Kidney (tissue), 14 donors: ENCODE measurements around the gene HRCT1. TPM values are rescaled to one million over a fixed set of nuclear protein-coding genes. Genes with fewer than 3 reads are reported as not detected.

Source experiments
- DNase-seq, 5 donors: peaks; one replicate each; pipeline ENCODE4 v3.0.0-alpha.2; 2013 to 2020
- FAIRE-seq: peaks from 2 replicates; lab custom pipeline; 2012; peaks lifted over from hg19 to GRCh38; lab: Jason Lieb, UNC
- H3K27ac ChIP-seq, 2 donors: one replicate each; pipeline ENCODE4 v1.7.0; 2013; ENCODE audit warnings: low read depth in 2 of 2, low read length in 2 of 2, inconsistent platforms in 1 of 2
- H3K27me3 ChIP-seq: one replicate; pipeline ENCODE4 v1.7.1; 2013; ENCODE audit warnings: low read length, inconsistent platforms; ENCODE audit not compliant: control insufficient read depth, insufficient read depth
- H3K36me3 ChIP-seq, 3 donors: one replicate each; pipeline versions ENCODE4 v1.7.0 to v1.7.1; 2013; ENCODE audit warnings: low read length in 3 of 3, control low read depth in 1 of 3, inconsistent platforms in 1 of 3; ENCODE audit not compliant: insufficient read depth in 3 of 3, control insufficient read depth in 2 of 3
- H3K4me1 ChIP-seq, 3 donors: one replicate each; pipeline versions ENCODE4 v1.7.0 to v1.7.1; 2013; ENCODE audit warnings: low read length in 3 of 3, inconsistent platforms in 1 of 3, low read depth in 1 of 3; ENCODE audit not compliant: control insufficient read depth in 2 of 3, insufficient read depth in 2 of 3
- H3K4me3 ChIP-seq, 3 donors: one replicate each; pipeline versions ENCODE4 v1.7.0 to v1.8.1; 2013; ENCODE audit warnings: low read length in 3 of 3, control low read depth in 1 of 3, inconsistent platforms in 1 of 3
- H3K9ac ChIP-seq, 3 donors: one replicate each; pipeline versions ENCODE4 v1.7.0 to v1.7.1; 2013; ENCODE audit warnings: low read length in 3 of 3, control low read depth in 1 of 3, inconsistent platforms in 1 of 3
- H3K9me3 ChIP-seq, 3 donors: one replicate each; pipeline versions ENCODE4 v1.7.0 to v1.7.1; 2013; ENCODE audit warnings: low read length in 3 of 3, control low read depth in 1 of 3, inconsistent platforms in 1 of 3; ENCODE audit not compliant: control insufficient read depth in 2 of 3, insufficient read depth in 1 of 3
- CTCF ChIP-seq: IDR thresholded peaks from 3 replicates; pipeline ENCODE4 v1.5.1; 2012; ENCODE audit warnings: mild to moderate bottlenecking, moderate library complexity, borderline replicate concordance; ENCODE audit not compliant: insufficient read depth; ENCODE audit errors: extremely low read depth
- intact Hi-C: fragments of 100-400 bp; cut with DNase I; formaldehyde crosslinking; loops from one replicate; pipeline ENCODE4 v1.11.1; 2022
- polyA plus RNA-seq: library from polyadenylated mRNA; stranded (reverse); fragments of 350-450 nt; fragmentation: Illumina TruSeq; extraction: RNeasy Lipid Tissue Mini Kit (QIAGEN cat#74804); gene quantifications from one replicate; pipeline ENCODE4 v1.2.3, GENCODE V29; 2014; ENCODE audit warnings: low read depth, low replicate concordance; ENCODE audit not compliant: insufficient read depth
- total RNA-seq: library from RNA; stranded (reverse); fragmentation: NEBNext Ultra II Directional; extraction: Animal tissue kit (Norgen Biotek cat#: 25700); gene quantifications from one replicate; pipeline ENCODE4 v1.2.1, GENCODE V29; 2021
- donor health status: control.
- donor health status: control.
- donor health status: control.
- donor health status: control.
- donor health status: control.
- donor health status: DM: yes; HTN: yes; CAD: no.
- donor health status: Normal renal cell carcinoma (clear cell type).

HRCT1 gene
- total and polyA plus RNA-seq, 2 donors from 2014 or later, result 13.3 to 51.2 TPM

DNA sequence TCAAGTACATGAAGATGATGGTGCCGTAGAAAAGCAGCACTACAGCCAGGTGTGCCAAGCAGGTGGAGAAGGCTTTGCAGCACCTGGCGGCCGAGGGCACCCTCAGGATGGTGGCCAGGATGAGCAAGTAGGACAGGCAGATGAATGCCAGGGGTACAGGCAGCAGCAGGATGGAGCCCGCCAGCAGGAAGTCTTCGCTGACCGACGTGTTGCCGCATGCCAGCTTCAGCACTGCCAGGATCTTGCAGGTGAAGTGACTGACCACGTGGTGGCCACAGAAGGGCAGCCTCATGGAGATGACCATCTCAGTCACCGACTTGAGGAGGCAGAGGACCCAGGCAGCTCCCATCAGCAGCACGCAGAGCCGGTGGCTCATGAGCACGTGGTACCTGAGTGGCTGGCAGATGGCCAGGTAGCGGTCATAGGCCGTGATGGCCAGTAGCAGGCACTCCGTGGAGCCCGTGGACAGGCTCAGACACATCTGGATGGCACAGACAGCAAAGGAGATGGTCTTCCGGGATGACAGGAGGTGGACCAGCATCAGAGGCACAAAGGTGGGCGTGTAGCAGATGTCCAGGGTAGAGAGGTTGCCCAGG, 36.3 kb upstream of the HRCT1 start:
- intact Hi-C loops, result no loop called here

GRCh38 chr9:35870351-35870923, 35.6 kb upstream of the HRCT1 start, which contains the start of gene OR13J1:
TSS of gene OR13J1 (minus strand) at chr9:35870401. CDS start at chr9:35870401, 0 bp downstream.
- DNase-seq (no peak), FAIRE-seq (no peak)
- intact Hi-C loops, result no loop called here
- no peak within 1 kb of the TSS for H3K9ac ChIP-seq
- no peak within 1 kb of the TSS for H3K4me3 ChIP-seq
- H3K27ac ChIP-seq, result no peak within 1 kb of the TSS
- no peaks in the 10 kb centered on the region for H3K27me3 ChIP-seq
- no peaks in the 10 kb centered on the region for H3K9me3 ChIP-seq
- H3K36me3 ChIP-seq, result no peaks in the 10 kb centered on the region
- no peak for TF ChIP-seq CTCF
- no peaks in the 10 kb centered on the region for H3K4me1 ChIP-seq

More for the DNA sequence above, 36.3 kb upstream of the HRCT1 start:
- Histone ChIP-seq H3K27ac (no peak overlapping the region), H3K4me3 (no peak overlapping the region), H3K4me1 (no peaks in the 10 kb centered on the region), H3K9ac (no peak overlapping the region), H3K36me3 (no peaks in the 10 kb centered on the region), H3K27me3 (no peaks in the 10 kb centered on the region), H3K9me3 (no peaks in the 10 kb centered on the region)
- TF ChIP-seq CTCF, result no peak
- DNase-seq (no peak), FAIRE-seq (no peak)

DNA sequence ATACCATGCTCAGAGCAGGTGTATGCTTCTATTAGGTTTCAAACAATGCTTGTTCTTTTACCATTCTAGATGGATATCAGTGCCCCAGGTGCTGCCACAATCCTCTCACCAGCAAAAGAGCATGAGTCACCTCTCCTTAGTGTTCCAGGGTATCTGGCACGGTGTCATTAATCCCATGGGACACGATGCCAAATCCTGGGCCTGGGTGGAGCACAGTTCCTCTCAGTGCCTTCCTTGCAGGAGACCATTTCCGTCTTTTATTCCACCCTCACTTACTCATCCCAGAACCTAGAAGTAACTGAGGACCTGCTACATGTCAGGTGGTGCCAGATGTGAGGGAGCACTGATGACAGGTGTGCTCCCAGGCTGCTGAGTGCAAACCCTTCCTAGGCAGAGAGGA, 34.5 kb upstream of the HRCT1 start:
- Histone ChIP-seq H3K27ac (no peak overlapping the region), H3K4me1 (no peaks in the 10 kb centered on the region), H3K27me3 (no peaks in the 10 kb centered on the region), H3K9ac (no peak overlapping the region), H3K4me3 (no peak overlapping the region), H3K9me3 (no peaks in the 10 kb centered on the region), H3K36me3 (no peaks in the 10 kb centered on the region)
- intact Hi-C loops, result no loop called here
- FAIRE-seq (no peak), DNase-seq (no peak)
- no peak for TF ChIP-seq CTCF
